Stimulated activated naive CD8-positive, alpha-beta T cell treated with anti-CD3 and anti-CD28 coated beads, Interleukin-15, Interleukin-2, amounts not matched to agents 100 U/mL and 50 U/mL, for 24 hours (primary cell): ENCODE results near the gene GOLGA8G.
"Not testable (repeated sequence)": the region's sequence is repeated elsewhere in the genome, so short reads cannot be mapped to it uniquely, and the experiment has no call there.

Experiments used
- ATAC-seq: fragments of 150-1000 bp; cut with Tn5 transposase; one replicate; pipeline ENCODE4 v1.10.0; 2021
- DNase-seq: peaks from one replicate; pipeline ENCODE4 v3.0.0; 2021

GOLGA8G gene, protein sequence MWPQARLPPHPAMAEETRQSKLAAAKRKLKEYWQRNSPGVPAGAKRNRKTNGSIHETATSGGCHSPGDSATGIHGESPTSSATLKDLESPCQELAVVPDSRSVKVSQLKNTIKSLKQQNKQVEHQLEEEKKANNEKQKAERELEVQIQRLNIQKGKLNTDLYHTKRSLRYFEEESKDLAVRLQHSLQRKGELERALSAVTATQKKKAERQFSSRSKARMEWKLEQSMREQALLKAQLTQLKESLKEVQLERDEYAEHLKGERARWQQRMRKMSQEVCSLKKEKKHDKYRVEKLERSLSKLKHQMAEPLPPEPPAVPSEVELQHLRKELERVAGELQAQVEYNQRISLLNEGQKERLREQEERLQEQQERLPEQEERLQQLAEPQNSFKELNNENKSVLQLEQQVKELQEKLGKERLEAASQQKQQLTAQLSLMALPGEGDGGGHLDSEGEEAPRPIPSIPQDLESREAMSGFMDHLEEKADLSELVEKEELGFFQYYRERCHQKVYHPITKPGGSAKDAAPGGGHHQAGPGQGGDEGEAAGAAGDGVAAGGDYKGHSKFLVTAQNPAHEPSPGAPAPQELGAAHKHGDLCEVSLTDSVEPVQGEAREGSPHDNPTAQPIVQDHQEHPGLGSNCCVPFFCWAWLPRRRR

DNA sequence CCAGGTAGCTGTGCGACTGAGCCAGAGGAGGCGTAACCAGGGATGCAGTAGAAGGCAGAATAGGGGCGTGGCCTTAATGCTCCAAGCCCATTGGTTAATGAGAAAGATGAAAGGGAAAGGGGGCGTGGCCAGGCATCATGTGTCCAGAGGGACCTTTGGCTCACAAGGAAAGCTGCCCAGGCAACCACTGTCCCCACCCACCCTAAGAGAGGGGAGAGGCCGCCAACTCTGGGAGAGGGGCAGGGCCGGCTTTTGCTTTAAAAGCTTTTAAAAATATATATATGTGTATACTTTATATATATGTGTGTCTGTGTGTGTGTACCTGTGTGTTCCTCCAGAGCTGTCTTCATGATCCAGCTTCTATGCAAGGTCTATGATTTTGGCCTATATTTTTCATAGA is at the start of gene GOLGA8G:
GOLGA8G (minus strand) TSS at position 18 of the 400 bp plus-strand sequence. CDS start 62 bp downstream, outside the sequence.
- not testable (repeated sequence) for DNase-seq, ATAC-seq

DNA sequence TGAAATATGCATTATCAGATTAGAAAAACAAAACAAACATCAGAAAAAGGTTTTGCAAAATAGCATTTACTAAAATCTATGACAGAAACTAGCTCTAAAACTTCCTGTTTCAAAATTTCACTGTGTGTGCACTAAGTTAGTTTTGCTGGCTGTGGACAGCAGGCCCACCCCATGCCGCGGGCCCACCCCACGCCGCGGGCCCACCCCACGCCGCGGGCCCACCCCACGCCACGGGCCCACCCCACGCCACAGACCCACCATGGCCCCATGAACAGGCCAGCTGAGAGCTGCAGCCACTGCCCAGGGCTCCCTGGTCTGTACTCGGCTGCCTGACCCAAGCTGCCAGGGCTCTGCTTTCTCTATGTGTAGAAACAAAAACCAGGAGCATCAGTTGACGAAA is 40.6 kb upstream of the GOLGA8G start:
- DNase-seq, result not testable (repeated sequence)

GRCh38 chr15:28553268-28553667 is 20.5 kb upstream of the GOLGA8G start, which contains the start of gene GOLGA6L25:
Gene GOLGA6L25 (plus strand): TSS chr15:28553568. CDS start chr15:28553629, 61 bp downstream.
- ATAC-seq, DNase-seq: not testable (repeated sequence)

More for the DNA sequence above, 40.6 kb upstream of the GOLGA8G start:
- not testable (repeated sequence) for ATAC-seq

DNA sequence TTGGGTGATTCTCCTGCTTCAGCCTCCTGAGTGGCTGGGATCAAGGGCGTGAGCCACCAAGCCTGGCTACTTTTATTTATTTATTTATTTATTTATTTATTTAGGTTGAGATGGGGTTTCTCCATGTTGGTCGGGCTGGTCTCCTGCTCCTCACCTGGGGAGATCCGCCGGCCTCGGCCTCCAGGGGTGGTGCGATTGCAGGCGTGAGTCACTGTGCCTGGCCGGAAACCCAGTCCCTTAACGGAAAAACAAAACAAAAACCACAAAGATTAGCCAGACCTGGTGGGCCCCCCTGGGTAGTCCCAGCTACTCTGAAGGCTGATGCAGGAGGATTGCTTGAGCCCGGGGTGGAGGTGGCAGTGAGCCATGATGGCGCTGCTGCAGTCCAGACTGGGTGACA is 17.6 kb downstream of the GOLGA8G start:
- DNase-seq, ATAC-seq: not testable (repeated sequence)

DNA sequence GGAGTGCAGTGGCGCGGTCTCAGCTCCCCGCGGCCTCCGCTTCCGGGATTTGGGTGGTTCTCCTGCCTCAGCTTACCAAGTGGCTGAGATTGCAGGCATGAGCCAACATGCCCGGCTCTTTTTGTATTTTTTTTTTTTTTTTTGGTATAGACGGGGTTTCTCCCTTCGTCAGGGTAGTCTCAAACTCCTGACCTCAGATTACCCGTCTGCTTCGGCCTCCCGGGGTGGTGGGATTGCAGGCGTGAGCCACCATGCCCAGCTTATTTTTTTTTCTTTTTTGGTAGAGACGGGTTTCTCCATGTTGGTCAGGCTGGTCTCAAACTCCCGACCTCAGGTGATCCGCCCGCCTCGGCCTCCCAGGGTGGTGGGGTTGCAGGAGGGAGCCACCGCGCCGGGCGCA is 18.6 kb downstream of the GOLGA8G start:
- not testable (repeated sequence) for ATAC-seq, DNase-seq

DNA sequence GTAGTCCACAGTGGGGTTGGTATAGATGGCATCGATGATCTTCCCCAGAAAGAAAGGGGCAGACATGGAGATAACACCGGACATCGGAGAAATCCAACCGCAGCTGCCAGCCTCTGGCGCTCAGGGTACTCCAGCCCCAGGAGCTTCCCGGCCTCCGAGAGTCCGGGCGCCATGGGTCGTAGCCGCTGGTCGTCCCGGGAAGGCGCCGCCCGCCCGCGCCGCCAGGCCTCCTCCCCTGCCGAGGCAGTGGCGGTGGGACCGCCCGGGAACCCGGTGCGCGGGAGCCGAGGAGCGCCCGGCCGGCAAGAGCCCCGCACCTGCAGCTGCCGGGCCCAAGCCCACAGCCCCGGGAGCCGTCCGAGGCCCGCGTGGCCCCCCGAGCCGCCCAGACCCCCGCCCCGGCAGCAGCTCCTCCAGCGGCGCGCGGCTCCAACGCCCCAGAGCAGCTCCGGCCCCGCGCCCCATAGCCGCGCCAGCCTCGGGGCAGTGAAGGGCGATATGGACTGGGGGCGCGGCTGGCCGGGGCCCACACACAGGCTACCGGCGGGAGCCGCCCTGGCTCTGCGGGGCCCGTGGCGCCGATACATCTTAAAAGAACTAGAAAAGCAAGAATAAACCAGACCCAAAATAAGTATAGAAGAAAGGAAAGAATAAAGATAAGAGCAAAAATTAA is 24.4 kb downstream of the GOLGA8G start:
- DNase-seq, ATAC-seq: not testable (repeated sequence)

DNA sequence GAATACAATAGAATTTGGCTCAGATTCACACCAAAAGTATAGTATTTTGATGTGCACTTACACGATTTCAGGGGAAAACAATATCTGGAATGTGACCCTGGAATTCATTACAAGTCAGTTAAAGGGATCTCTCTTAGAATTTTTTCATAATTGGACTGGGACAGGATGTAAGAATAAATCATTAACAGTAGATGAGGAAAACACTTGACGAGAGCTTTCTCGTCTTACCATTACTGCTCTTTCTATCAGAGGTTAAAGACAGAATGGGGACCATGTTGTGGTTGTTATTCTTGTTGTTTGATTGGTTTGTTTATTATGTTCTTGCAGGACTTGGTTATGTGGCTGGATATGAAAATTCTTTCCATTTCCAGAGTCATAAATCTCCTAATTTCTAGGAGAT is 51.4 kb downstream of the GOLGA8G start:
- not testable (repeated sequence) for DNase-seq, ATAC-seq
